GM12878 (cell line): ENCODE results near the gene SIRT7. TPM values are rescaled to one million over a fixed set of nuclear protein-coding genes. Genes with fewer than 3 reads are reported as not detected.

Experiments used
- ATAC-seq: fragments of 200-7000 bp; cut with Tn5 transposase; 3 replicates; pipeline ENCODE4 v1.9.1; 2020; ENCODE audit warnings: mild to moderate bottlenecking, moderate library complexity
- BruUV-seq: library from RNA; stranded (reverse); fragments of 400-500 nt; replicated peaks from 2 replicates; lab custom pipeline; 2021; lab: Mats Ljungman, UMichigan
- CTCF ChIA-PET: fragments of 300-600 bp; sonication (Branson Sonifier 250); formaldehyde crosslinking; extraction: SDS; loops from one replicate; lab custom pipeline; 2021; ENCODE audit warnings: inconsistent platforms; lab: Yijun Ruan, JAX
- POLR2A ChIA-PET: fragments of 350-600 bp; formaldehyde crosslinking; extraction: SDS; loops from one replicate; lab custom pipeline; 2021; ENCODE audit warnings: inconsistent platforms; lab: Charles Lee
- RAD21 ChIA-PET: fragments of 300-600 bp; sonication (Branson Sonifier 250); formaldehyde crosslinking; loops from one replicate; lab custom pipeline; 2023; ENCODE audit warnings: antibody characterized with exemption; ENCODE audit not compliant: unreplicated experiment; lab: Charles Lee
- SMC1A ChIA-PET: fragments of 300-600 bp; sonication (Branson Sonifier 250); formaldehyde crosslinking; loops from one replicate; lab custom pipeline; 2023; ENCODE audit not compliant: unreplicated experiment, uncharacterized antibody; lab: Charles Lee
- DNase-seq: peaks from one replicate; pipeline ENCODE4 v3.0.0-alpha.2; 2011; ENCODE audit warnings: low read depth, low spot score
- FAIRE-seq: peaks from 3 replicates; lab custom pipeline; 2011; peaks lifted over from hg19 to GRCh38; lab: Jason Lieb, UNC
- H2AFZ ChIP-seq: 2 replicates; pipeline ENCODE4 v1.6.0; 2011; ENCODE audit warnings: low read depth, low read length, control low read depth; ENCODE audit not compliant: control insufficient read depth
- H3K27ac ChIP-seq: 2 replicates; pipeline ENCODE4 v1.5.1; 2011; ENCODE audit warnings: control low read depth; ENCODE audit not compliant: control insufficient read depth, insufficient read depth
- H3K27me3 ChIP-seq, 2 experiments: replicated peaks in 1 of 2; 2 replicates each; pipeline versions ENCODE4 v1.6.0 to v1.6.1; 2011; ENCODE audit warnings: low read length in 1 of 2; ENCODE audit not compliant: control insufficient read depth in 2 of 2, insufficient read depth in 2 of 2
- H3K36me3 ChIP-seq, 2 experiments: 2 replicates each; pipeline ENCODE4 v1.5.1; 2011; ENCODE audit warnings: low read length in 1 of 2; ENCODE audit not compliant: control insufficient read depth in 2 of 2, insufficient read depth in 2 of 2
- H3K4me1 ChIP-seq: 2 replicates; pipeline ENCODE4 v1.6.1; 2011; ENCODE audit warnings: mild to moderate bottlenecking, low read length, moderate library complexity, mixed read lengths; ENCODE audit not compliant: control insufficient read depth, insufficient read depth
- H3K4me2 ChIP-seq: 2 replicates; pipeline ENCODE4 v1.6.0; 2011; ENCODE audit warnings: control low read depth; ENCODE audit not compliant: control insufficient read depth, insufficient read depth
- H3K4me3 ChIP-seq: fragments of 200-600 bp; sonication (generic); 2 replicates; pipeline ENCODE4 v1.5.1; 2016
- H3K79me2 ChIP-seq: 2 replicates; pipeline ENCODE4 v1.6.0; 2011; ENCODE audit warnings: low read length; ENCODE audit not compliant: control insufficient read depth, insufficient read depth
- H3K9ac ChIP-seq: 2 replicates; pipeline ENCODE4 v1.8.0; 2011; ENCODE audit warnings: low read length, control low read depth, mixed read lengths; ENCODE audit not compliant: control insufficient read depth, insufficient read depth
- H3K9me3 ChIP-seq: replicated peaks from 3 replicates; pipeline ENCODE4 v1.5.1; 2011; ENCODE audit warnings: mild to moderate bottlenecking, low read length; ENCODE audit not compliant: control insufficient read depth, insufficient read depth
- H4K20me1 ChIP-seq: 2 replicates; pipeline ENCODE4 v1.6.0; 2011; ENCODE audit not compliant: control insufficient read depth, insufficient read depth
- ATF7 ChIP-seq: fragments of 450-650 bp; IDR thresholded peaks from 2 replicates; pipeline ENCODE4 v1.6.1; 2016; ENCODE audit warnings: low read depth, mild to moderate bottlenecking
- CBX5 ChIP-seq: sonication (generic); IDR thresholded peaks from 2 replicates; pipeline ENCODE4 v1.6.1; 2016; ENCODE audit warnings: low read depth, moderate library complexity, mild to moderate bottlenecking, inconsistent platforms
- HDGF ChIP-seq: fragments of 450-650 bp; IDR thresholded peaks from 2 replicates; pipeline ENCODE4 v1.6.1; 2016; ENCODE audit warnings: antibody characterized with exemption
- IKZF2 ChIP-seq, 2 experiments: fragments of 450-650 bp; IDR thresholded peaks; 2 replicates each; pipeline ENCODE4 v1.6.1; 2017; ENCODE audit warnings: mild to moderate bottlenecking in 2 of 2, moderate library complexity in 2 of 2
- RAD51 ChIP-seq: fragments of 450-650 bp; IDR thresholded peaks from 2 replicates; pipeline ENCODE4 v1.6.1; 2016; ENCODE audit warnings: moderate library complexity, mild to moderate bottlenecking, inconsistent platforms
- SIN3A ChIP-seq: IDR thresholded peaks from 2 replicates; pipeline ENCODE4 v1.6.1; 2012; ENCODE audit warnings: low read depth, low read length, improper control_type of control experiment
- SUZ12 ChIP-seq: fragments of 200-600 bp; sonication (generic); IDR thresholded peaks from one replicate; pipeline ENCODE4 v1.6.1; 2018; ENCODE audit warnings: antibody characterized with exemption, mild to moderate bottlenecking; ENCODE audit not compliant: unreplicated experiment
- ZNF384 ChIP-seq: IDR thresholded peaks from 2 replicates; pipeline ENCODE4 v1.6.1; 2012; ENCODE audit warnings: low read depth, mild to moderate bottlenecking, low read length, improper control_type of control experiment, borderline replicate concordance
- WGBS: methylation state at CpG from one replicate; pipeline ENCODE4 v1.1.6; 2016; ENCODE audit warnings: low lambda C conversion rate; ENCODE audit not compliant: insufficient replicate concordance, insufficient coverage; ENCODE audit errors: missing lambda C conversion rate; 5-methylcytosine and 5-hydroxymethylcytosine counted together
- in situ Hi-C: fragments of 300-500 bp; cut with MboI; formaldehyde crosslinking; loops from 9 replicates; pipeline ENCODE4 v1.14.3; 2018; ENCODE audit warnings: mixed read lengths
- intact Hi-C: fragments of 100-400 bp; cut with micrococcal nuclease; formaldehyde crosslinking; loops from one replicate; pipeline ENCODE4 v1.14.2; 2022; ENCODE audit not compliant: unreplicated experiment
- polyA plus RNA-seq, 11 experiments: library from polyadenylated mRNA; depleted of rRNA in 4 of 11; unstranded in 6 of 11; stranded (reverse) in 5 of 11; fragments of >200 nt; fragmentation: Nextera tagmentation in 4 of 11; fragmentation: Illumina TruSeq in 1 of 11; extraction: Ambion mirVana in 4 of 11; extraction: Trizol in 1 of 11; gene quantifications; 1 replicate in 1 of 11; 2 replicates in 10 of 11; pipeline versions ENCODE4 v1.2.1 to v1.2.3, GENCODE V29; 2011 to 2016; ENCODE audit warnings: inconsistent platforms in 2 of 11, missing spikeins in 2 of 11, low read depth in 1 of 11
- total RNA-seq, 4 experiments: library from RNA; depleted of rRNA in 3 of 4; stranded (reverse); fragments of >200 nt in 3 of 4; fragmentation: Illumina TruSeq in 1 of 4; extraction: Trizol in 1 of 4; gene quantifications; 2 replicates each; pipeline versions ENCODE4 v1.2.1 to v1.2.3, GENCODE V29; 2013 to 2021
- TF ChIP-seq, protein P1 (sequence below): fragments of 450-650 bp; formaldehyde crosslinking; IDR thresholded peaks from 2 replicates; pipeline ENCODE4 v1.4.0; 2020; ENCODE audit warnings: mild to moderate bottlenecking, moderate library complexity
- TF ChIP-seq, protein P2 (sequence below), 3 experiments: IDR thresholded peaks in 2 of 3; conservative IDR thresholded peaks in 1 of 3; 2 replicates each; pipeline ENCODE4 v1.5.1; 2011; ENCODE audit warnings: low read depth in 3 of 3, low read length in 3 of 3, mild to moderate bottlenecking in 3 of 3, control low read depth in 2 of 3, moderate library complexity in 2 of 3, inconsistent platforms in 1 of 3, mixed read lengths in 1 of 3; ENCODE audit not compliant: control insufficient read depth in 2 of 3, insufficient read depth in 1 of 3; ENCODE audit errors: extremely low read depth in 1 of 3
- TF ChIP-seq, protein P3 (sequence below): fragments of 450-650 bp; conservative IDR thresholded peaks from 2 replicates; pipeline ENCODE4 v1.6.1; 2017; ENCODE audit warnings: mild to moderate bottlenecking, moderate library complexity
- TF ChIP-seq, protein P4 (sequence below): fragments of 450-650 bp; IDR thresholded peaks from 2 replicates; pipeline ENCODE4 v1.6.1; 2017; ENCODE audit warnings: mild to moderate bottlenecking
- TF ChIP-seq, protein P5 (sequence below): fragments of 450-650 bp; IDR thresholded peaks from 2 replicates; pipeline ENCODE4 v1.6.1; 2014; ENCODE audit warnings: mild to moderate bottlenecking

SIRT7 gene
- total and polyA plus RNA-seq, 10 of the 15 experiments (the other 5 are each of a cell fraction or from before 2014, with no cell fraction given), result 1.2 to 56.2 (median 22.7) TPM

DNA sequence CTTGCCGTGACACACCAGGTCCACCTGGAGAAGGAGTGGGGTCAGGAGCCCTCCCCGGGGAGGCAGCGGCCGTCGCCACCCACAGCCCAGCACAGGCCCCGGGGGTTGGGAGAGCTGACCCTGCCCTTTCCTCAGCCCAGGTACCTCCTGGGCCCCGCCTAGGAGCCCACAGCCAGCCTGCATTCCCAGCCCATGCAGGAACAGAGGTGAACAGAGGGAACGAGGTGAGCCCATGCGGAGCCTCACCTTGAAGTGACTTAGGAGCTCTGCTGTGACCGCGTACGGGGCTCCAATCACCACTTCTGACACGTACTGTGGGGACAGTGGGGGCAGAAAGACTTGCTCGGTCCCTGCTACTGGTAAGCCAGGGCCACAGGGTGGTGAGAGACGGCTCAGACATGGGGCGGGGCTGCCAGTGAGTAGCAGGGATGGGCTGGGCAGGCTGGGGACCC lies 12.5 kb downstream of the SIRT7 start:
- TF ChIP-seq ATF7, result no peak
- TF ChIP-seq ZNF384, result no peak
- TF ChIP-seq, protein P1, sequence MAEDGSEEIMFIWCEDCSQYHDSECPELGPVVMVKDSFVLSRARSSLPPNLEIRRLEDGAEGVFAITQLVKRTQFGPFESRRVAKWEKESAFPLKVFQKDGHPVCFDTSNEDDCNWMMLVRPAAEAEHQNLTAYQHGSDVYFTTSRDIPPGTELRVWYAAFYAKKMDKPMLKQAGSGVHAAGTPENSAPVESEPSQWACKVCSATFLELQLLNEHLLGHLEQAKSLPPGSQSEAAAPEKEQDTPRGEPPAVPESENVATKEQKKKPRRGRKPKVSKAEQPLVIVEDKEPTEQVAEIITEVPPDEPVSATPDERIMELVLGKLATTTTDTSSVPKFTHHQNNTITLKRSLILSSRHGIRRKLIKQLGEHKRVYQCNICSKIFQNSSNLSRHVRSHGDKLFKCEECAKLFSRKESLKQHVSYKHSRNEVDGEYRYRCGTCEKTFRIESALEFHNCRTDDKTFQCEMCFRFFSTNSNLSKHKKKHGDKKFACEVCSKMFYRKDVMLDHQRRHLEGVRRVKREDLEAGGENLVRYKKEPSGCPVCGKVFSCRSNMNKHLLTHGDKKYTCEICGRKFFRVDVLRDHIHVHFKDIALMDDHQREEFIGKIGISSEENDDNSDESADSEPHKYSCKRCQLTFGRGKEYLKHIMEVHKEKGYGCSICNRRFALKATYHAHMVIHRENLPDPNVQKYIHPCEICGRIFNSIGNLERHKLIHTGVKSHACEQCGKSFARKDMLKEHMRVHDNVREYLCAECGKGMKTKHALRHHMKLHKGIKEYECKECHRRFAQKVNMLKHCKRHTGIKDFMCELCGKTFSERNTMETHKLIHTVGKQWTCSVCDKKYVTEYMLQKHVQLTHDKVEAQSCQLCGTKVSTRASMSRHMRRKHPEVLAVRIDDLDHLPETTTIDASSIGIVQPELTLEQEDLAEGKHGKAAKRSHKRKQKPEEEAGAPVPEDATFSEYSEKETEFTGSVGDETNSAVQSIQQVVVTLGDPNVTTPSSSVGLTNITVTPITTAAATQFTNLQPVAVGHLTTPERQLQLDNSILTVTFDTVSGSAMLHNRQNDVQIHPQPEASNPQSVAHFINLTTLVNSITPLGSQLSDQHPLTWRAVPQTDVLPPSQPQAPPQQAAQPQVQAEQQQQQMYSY, result no peak
- TF ChIP-seq, protein P2, sequence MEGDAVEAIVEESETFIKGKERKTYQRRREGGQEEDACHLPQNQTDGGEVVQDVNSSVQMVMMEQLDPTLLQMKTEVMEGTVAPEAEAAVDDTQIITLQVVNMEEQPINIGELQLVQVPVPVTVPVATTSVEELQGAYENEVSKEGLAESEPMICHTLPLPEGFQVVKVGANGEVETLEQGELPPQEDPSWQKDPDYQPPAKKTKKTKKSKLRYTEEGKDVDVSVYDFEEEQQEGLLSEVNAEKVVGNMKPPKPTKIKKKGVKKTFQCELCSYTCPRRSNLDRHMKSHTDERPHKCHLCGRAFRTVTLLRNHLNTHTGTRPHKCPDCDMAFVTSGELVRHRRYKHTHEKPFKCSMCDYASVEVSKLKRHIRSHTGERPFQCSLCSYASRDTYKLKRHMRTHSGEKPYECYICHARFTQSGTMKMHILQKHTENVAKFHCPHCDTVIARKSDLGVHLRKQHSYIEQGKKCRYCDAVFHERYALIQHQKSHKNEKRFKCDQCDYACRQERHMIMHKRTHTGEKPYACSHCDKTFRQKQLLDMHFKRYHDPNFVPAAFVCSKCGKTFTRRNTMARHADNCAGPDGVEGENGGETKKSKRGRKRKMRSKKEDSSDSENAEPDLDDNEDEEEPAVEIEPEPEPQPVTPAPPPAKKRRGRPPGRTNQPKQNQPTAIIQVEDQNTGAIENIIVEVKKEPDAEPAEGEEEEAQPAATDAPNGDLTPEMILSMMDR (IDR thresholded peaks at IDR 0.05 in 2 of 3, conservative IDR thresholded peaks at IDR 0.05 in 1 of 3; ENCODE audit: control insufficient read depth in 2 of 3, extremely low read depth in 1 of 3, insufficient read depth in 1 of 3, low read depth in 3 of 3, low read length in 3 of 3), result no peak
- no peak for TF ChIP-seq SIN3A
- TF ChIP-seq RAD51, result no peak
- TF ChIP-seq, protein P3, sequence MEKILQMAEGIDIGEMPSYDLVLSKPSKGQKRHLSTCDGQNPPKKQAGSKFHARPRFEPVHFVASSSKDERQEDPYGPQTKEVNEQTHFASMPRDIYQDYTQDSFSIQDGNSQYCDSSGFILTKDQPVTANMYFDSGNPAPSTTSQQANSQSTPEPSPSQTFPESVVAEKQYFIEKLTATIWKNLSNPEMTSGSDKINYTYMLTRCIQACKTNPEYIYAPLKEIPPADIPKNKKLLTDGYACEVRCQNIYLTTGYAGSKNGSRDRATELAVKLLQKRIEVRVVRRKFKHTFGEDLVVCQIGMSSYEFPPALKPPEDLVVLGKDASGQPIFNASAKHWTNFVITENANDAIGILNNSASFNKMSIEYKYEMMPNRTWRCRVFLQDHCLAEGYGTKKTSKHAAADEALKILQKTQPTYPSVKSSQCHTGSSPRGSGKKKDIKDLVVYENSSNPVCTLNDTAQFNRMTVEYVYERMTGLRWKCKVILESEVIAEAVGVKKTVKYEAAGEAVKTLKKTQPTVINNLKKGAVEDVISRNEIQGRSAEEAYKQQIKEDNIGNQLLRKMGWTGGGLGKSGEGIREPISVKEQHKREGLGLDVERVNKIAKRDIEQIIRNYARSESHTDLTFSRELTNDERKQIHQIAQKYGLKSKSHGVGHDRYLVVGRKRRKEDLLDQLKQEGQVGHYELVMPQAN, result no peak
- TF ChIP-seq IKZF2 (IDR thresholded peaks at IDR 0.05), result no peak
- TF ChIP-seq CBX5, result no peak
- no peak for TF ChIP-seq HDGF
- TF ChIP-seq SUZ12, result no peak
- TF ChIP-seq, protein P4, sequence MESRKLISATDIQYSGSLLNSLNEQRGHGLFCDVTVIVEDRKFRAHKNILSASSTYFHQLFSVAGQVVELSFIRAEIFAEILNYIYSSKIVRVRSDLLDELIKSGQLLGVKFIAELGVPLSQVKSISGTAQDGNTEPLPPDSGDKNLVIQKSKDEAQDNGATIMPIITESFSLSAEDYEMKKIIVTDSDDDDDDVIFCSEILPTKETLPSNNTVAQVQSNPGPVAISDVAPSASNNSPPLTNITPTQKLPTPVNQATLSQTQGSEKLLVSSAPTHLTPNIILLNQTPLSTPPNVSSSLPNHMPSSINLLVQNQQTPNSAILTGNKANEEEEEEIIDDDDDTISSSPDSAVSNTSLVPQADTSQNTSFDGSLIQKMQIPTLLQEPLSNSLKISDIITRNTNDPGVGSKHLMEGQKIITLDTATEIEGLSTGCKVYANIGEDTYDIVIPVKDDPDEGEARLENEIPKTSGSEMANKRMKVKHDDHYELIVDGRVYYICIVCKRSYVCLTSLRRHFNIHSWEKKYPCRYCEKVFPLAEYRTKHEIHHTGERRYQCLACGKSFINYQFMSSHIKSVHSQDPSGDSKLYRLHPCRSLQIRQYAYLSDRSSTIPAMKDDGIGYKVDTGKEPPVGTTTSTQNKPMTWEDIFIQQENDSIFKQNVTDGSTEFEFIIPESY, result no peak
- TF ChIP-seq, protein P5, sequence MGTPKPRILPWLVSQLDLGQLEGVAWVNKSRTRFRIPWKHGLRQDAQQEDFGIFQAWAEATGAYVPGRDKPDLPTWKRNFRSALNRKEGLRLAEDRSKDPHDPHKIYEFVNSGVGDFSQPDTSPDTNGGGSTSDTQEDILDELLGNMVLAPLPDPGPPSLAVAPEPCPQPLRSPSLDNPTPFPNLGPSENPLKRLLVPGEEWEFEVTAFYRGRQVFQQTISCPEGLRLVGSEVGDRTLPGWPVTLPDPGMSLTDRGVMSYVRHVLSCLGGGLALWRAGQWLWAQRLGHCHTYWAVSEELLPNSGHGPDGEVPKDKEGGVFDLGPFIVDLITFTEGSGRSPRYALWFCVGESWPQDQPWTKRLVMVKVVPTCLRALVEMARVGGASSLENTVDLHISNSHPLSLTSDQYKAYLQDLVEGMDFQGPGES, result no peak
- in situ Hi-C loops, result no loop called here
- 92% methylated on average over 16 of the region's 16 CpGs for WGBS
- H3K9ac ChIP-seq, result no peak overlapping the region
- peaks cover 9% of the 10 kb centered on the region for H3K79me2 ChIP-seq
- no peak for FAIRE-seq
- peaks cover 5% of the 10 kb centered on the region; the same call in 1 of the 2 replicates for H3K4me1 ChIP-seq
- peaks cover 0 to 2% of the 10 kb centered on the region in 2 experiments; a peak in 3 of 4 replicates for H3K36me3 ChIP-seq
- ChIA-PET POLR2A (interaction anchor here (0.6 kb wide), 1 partner anchor 18 kb away, joined by 3 read pairs; no protein-coding TSS in a partner anchor), SMC1A (no interaction called here), CTCF (no interaction called here), RAD21 (no interaction called here)
- no peak for ATAC-seq
- H4K20me1 ChIP-seq, result no peaks in the 10 kb centered on the region
- no peaks in the 10 kb centered on the region for H3K9me3 ChIP-seq
- no peaks in the 10 kb centered on the region; a peak in 1 of 4 replicates for H3K27me3 ChIP-seq
- no TSS peak for BruUV-seq
- no peak overlapping the region for H2AFZ ChIP-seq
- no peak overlapping the region for H3K4me3 ChIP-seq
- no peak overlapping the region for H3K4me2 ChIP-seq
- no peak overlapping the region for H3K27ac ChIP-seq
- intact Hi-C loops, result no loop called here
- DNase-seq, result no peak
